Measurements from ENCODE around the gene PCNT.

DNA sequence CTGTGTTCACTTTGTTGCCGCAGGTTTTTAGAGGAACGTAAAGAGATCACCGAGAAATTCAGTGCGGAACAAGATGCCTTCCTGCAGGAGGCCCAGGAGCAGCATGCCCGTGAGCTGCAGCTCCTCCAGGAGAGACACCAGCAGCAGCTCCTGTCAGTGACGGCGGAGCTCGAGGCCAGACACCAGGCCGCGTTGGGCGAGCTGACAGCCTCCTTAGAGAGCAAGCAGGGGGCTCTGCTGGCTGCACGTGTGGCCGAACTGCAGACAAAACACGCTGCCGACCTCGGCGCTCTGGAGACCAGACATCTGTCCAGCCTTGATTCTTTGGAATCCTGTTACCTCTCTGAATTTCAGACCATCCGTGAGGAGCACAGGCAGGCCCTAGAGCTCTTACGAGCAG lies 42.6 kb downstream of the PCNT start:
- TF ChIP-seq POLR2A (IDR thresholded peaks at IDR 0.05): no peak
- no peak for TF ChIP-seq POLR2AphosphoS5 (IDR thresholded peaks at IDR 0.05)

All from breast epithelium (tissue), 3 donors.